Activated naive CD4-positive, alpha-beta T cell treated with anti-CD3 and anti-CD28 coated beads, Interleukin-2, amount 50 U/mL, for 24 hours (primary cell): ENCODE results near the gene LPCAT3.
A peak's percentile ranks its signal among the peaks of the same experiment; 100 is the strongest.
"Not testable (repeated sequence)": the region's sequence is repeated elsewhere in the genome, so short reads cannot be mapped to it uniquely, and the experiment has no call there.

Experiments
- H3K27ac Mint-ChIP-seq: one replicate; pipeline ENCODE4 v1.8.0; 2021; ENCODE audit warnings: mild to moderate bottlenecking, mixed read lengths
- H3K27me3 Mint-ChIP-seq: one replicate; pipeline ENCODE4 v1.8.0; 2021; ENCODE audit warnings: mixed read lengths
- H3K36me3 Mint-ChIP-seq: one replicate; pipeline ENCODE4 v1.8.0; 2021; ENCODE audit warnings: mixed read lengths
- H3K4me1 Mint-ChIP-seq: one replicate; pipeline ENCODE4 v1.8.0; 2021; ENCODE audit warnings: mixed read lengths
- H3K4me3 Mint-ChIP-seq: one replicate; pipeline ENCODE4 v1.8.0; 2021; ENCODE audit warnings: mild to moderate bottlenecking, mixed read lengths
- H3K9me3 Mint-ChIP-seq: one replicate; pipeline ENCODE4 v1.8.0; 2021; ENCODE audit warnings: mixed read lengths

The LPCAT3 gene

DNA sequence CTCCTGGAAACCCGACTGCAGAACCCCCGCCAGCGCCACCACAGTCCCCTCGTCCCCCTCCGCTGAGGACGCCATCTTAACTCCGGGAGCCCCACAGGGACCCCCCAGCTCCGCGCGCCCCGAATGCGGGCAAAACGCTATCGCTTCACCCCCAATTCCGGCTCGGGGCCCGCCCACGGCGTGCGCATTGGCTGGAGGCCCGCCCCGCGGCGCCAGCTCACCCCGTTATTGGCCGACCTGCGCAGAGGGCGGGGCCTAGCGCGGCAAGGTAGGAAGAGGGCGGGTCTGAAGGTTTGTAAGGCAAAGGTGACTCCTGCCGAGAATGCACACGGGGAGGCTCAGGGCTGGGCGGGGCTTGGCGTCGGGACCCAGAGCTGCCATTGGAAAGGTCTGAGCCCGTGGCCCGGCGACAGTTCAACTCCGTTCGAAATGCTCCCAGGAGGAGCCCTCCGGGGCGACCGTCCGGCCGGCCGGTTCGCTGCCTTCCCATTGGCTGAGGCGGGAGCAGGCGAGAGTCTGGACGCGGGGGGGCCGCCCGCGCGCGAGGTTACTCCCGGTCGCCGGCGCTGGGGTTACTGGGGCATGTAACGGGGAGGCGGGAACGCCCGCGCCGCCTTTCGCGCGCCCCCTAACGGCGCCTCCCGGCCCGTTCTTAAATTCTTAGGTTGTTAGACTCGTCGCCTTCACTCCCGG lies at the start of gene LPCAT3:
Gene LPCAT3, minus strand, starts transcription at position 127 of the 693 bp plus-strand sequence. Its CDS starts 52 bp downstream, at position 75.
- H3K27ac Mint-ChIP-seq: peak within 1 kb of the TSS; percentile 59
- peaks cover 2% of the 10 kb centered on the region for H3K36me3 Mint-ChIP-seq
- H3K27me3 Mint-ChIP-seq: no peaks in the 10 kb centered on the region
- H3K9me3 Mint-ChIP-seq: no peaks in the 10 kb centered on the region
- peaks cover 37% of the 10 kb centered on the region for H3K4me1 Mint-ChIP-seq
- H3K4me3 Mint-ChIP-seq: peak within 1 kb of the TSS; percentile 93

DNA sequence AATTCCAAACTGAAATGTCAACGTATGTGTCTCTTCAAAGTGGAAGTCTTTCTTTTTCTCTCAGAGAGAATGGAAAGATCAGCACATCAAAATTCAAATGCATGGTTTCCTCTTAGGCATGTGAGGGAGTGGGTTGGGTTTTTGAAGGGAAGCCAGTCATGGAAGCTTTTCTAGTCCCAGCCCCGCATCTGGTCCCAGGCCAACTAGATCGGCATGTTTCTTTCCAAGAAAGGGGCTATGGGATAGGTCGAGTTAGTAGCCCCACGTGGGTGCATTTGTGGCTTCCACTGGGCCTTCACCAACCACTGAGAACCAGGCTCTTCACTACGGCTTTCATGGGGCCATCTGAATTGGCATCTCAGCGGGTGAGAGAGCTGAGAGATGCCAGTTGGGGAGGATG lies 48.8 kb upstream of the LPCAT3 start:
- H3K4me1 Mint-ChIP-seq: no peaks in the 10 kb centered on the region
- H3K4me3 Mint-ChIP-seq: no peak overlapping the region
- no peaks in the 10 kb centered on the region for H3K9me3 Mint-ChIP-seq
- peaks cover 2% of the 10 kb centered on the region for H3K27me3 Mint-ChIP-seq
- no peak overlapping the region for H3K27ac Mint-ChIP-seq
- H3K36me3 Mint-ChIP-seq: no peaks in the 10 kb centered on the region

DNA sequence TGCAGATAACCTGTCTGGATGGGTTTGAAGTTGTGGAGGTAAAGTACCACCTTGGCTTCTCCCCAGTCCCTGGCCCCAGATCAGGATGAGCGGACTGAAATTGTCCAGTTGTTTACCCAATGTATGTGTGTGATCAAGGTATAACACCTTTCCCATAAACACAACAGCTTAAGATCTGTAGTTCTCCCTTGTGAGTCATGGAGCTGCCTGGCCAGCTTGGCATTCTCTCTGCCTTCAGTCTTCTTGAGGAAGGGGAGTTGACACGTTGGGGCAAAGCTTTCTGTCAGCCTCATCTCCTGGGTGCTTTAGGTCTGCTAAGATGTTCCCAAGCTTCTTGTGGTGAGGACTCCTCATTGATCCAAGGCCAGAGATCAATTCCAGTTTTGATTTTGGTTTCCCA lies 48.3 kb upstream of the LPCAT3 start:
- Mint-ChIP-seq H3K4me3 (no peak overlapping the region), H3K36me3 (no peaks in the 10 kb centered on the region), H3K9me3 (no peaks in the 10 kb centered on the region), H3K27ac (no peak overlapping the region), H3K4me1 (no peaks in the 10 kb centered on the region), H3K27me3 (peaks cover 2% of the 10 kb centered on the region)

DNA sequence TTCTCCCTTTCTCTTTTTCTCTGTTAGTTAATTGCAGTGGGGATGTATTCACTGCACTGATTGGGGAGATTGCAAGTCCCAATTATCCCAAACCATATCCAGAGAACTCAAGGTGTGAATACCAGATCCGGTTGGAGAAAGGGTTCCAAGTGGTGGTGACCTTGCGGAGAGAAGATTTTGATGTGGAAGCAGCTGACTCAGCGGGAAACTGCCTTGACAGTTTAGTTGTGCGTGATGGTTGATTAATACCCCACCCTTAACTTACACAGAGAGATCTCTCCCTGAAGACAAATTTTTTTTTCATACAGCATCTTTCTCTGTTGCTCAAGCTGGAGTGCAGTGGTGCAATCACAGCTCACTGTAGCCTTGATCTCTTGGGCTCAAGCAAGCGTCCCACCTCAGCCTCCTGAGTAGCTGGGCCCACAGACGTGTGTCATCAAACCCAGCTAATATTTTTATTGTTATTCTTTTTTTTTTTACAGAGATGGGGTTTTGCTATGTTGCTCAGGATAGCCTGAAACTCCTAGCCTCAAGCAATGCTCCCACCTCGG lies 46.9 kb upstream of the LPCAT3 start:
- Mint-ChIP-seq H3K27ac (no peak overlapping the region), H3K4me3 (no peak overlapping the region), H3K4me1 (no peaks in the 10 kb centered on the region), H3K27me3 (peaks cover 4% of the 10 kb centered on the region), H3K9me3 (no peaks in the 10 kb centered on the region), H3K36me3 (no peaks in the 10 kb centered on the region)

DNA sequence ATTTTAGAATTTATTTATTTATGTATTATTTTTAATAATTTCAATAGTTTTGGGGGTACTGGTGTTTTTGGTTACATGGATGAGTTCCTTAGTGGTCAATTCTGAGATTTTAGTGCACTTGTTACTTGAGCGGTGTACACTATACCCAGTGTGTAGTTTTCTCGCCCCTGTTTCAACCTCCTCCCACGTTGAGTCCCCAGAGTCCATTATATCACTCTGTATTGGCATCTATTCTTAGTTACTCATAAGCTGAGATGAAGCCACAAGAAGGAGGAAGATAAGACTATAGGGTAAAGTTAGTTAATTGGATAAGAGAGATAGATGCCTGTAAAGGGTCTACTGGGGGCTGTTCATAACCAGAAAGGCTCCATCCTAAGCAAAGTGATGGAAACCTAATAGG lies 46.2 kb upstream of the LPCAT3 start:
- Mint-ChIP-seq H3K27me3 (peaks cover 5% of the 10 kb centered on the region), H3K4me3 (no peak overlapping the region), H3K9me3 (no peaks in the 10 kb centered on the region), H3K4me1 (no peaks in the 10 kb centered on the region), H3K36me3 (no peaks in the 10 kb centered on the region), H3K27ac (no peak overlapping the region)

DNA sequence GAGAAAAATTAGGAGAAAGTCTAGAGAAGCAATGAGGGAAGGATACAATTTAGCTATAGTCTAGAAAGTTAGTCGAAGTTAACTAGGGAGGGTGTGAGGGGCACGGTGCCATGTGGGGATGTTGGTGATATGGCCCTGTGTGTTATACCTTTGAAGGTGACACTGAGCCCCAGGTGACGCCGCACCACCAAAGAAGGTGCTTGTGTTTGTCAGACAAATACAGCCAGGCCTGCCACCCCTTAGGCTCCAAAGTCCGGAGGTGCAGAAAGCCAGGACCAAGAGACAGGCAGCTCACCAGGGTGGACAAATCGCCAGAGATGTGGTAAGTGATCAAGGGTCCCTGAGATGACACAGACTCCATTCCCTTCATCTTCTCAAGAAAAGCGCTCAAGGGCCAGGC lies 43.3 kb upstream of the LPCAT3 start:
- no peak overlapping the region for H3K27ac Mint-ChIP-seq
- H3K4me3 Mint-ChIP-seq: no peak overlapping the region
- no peaks in the 10 kb centered on the region for H3K9me3 Mint-ChIP-seq
- H3K36me3 Mint-ChIP-seq: no peaks in the 10 kb centered on the region
- H3K4me1 Mint-ChIP-seq: no peaks in the 10 kb centered on the region
- peaks cover 5% of the 10 kb centered on the region for H3K27me3 Mint-ChIP-seq

- Mint-ChIP-seq H3K9me3 (no peaks in the 10 kb centered on the region), H3K4me1 (no peaks in the 10 kb centered on the region), H3K27me3 (peaks cover 5% of the 10 kb centered on the region), H3K36me3 (no peaks in the 10 kb centered on the region), H3K4me3 (no peak overlapping the region), H3K27ac (no peak overlapping the region)
Observed at GRCh38 chr12:7061138-7061537, 42.9 kb upstream of the LPCAT3 start.

- Mint-ChIP-seq H3K9me3 (no peaks in the 10 kb centered on the region), H3K4me1 (no peaks in the 10 kb centered on the region), H3K27me3 (peaks cover 4% of the 10 kb centered on the region), H3K4me3 (no peak within 1 kb of the TSS), H3K27ac (no peak within 1 kb of the TSS), H3K36me3 (no peaks in the 10 kb centered on the region)
Observed at GRCh38 chr12:7060353-7060954, 42.2 kb upstream of the LPCAT3 start, which contains the start of gene C1S. TSS of gene C1S (plus strand) at chr12:7060718. CDS start at chr12:7061913, 1,195 bp downstream.

GRCh38 chr12:7059780-7060179 lies 41.5 kb upstream of the LPCAT3 start:
- no peak overlapping the region for H3K27ac Mint-ChIP-seq
- H3K9me3 Mint-ChIP-seq: no peaks in the 10 kb centered on the region
- no peak overlapping the region for H3K4me3 Mint-ChIP-seq
- H3K36me3 Mint-ChIP-seq: no peaks in the 10 kb centered on the region
- H3K27me3 Mint-ChIP-seq: peaks cover 4% of the 10 kb centered on the region
- H3K4me1 Mint-ChIP-seq: no peaks in the 10 kb centered on the region

DNA sequence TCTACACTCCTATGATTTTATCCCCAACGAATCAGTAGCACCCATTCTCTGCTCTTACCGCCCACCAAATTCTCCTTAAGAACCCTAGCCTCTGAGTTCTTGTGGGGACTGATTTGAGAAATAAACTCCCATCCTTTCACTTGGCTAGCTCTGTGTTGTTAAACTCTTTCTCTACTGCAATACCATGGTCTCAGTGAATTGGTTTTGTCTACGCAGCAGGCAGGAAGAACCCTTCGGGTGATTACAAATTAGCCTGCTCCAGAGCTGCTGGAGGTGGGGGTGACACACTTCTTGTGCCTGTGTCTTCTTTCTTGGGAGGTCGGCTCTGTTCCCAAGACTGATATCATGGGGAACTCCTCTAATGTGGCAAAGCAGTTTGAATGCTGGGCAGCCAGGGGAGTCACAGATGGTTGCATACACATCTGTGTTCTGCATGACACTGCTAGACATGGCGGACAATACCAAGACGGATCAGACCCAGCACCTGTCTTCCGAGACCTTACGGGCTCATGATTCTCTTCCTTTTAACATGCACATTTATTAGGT lies 40.6 kb upstream of the LPCAT3 start:
- H3K4me1 Mint-ChIP-seq: no peaks in the 10 kb centered on the region
- no peak overlapping the region for H3K4me3 Mint-ChIP-seq
- H3K36me3 Mint-ChIP-seq: no peaks in the 10 kb centered on the region
- no peak overlapping the region for H3K27ac Mint-ChIP-seq
- H3K27me3 Mint-ChIP-seq: peaks cover 6% of the 10 kb centered on the region
- H3K9me3 Mint-ChIP-seq: no peaks in the 10 kb centered on the region

DNA sequence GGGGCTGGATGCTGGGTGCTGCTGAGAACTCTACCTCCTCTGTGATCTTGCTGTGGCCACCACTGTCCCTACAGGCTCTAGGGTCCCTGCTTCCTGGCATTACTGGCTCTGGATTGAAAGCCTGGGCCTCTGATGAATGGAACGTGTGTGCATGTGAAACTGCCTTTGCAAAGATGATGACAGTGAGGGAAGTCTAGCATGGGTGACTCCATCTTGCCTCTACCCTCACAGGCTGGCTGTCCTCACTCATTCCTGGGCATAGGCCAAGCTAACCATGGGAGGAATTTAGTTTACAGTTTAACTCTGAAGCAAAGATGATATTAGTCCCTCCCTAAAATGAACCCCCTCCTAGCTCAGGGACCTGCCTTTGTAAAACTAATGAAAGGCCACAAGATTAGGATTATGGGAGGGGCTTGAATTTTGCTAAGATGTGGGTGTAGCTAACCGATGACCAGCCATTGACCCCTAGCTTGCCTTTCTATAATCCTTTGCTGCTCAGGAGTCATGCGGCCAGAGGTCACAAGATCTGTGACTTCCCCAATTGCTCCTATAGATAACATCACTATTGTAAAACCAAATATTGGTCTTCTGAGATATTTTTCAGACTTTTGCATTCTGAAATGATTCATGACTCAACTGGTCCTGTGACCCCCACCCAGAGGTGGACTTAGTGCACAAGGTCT lies 40.0 kb upstream of the LPCAT3 start:
- H3K27ac Mint-ChIP-seq: no peak overlapping the region
- no peaks in the 10 kb centered on the region for H3K36me3 Mint-ChIP-seq
- peaks cover 6% of the 10 kb centered on the region for H3K27me3 Mint-ChIP-seq
- H3K9me3 Mint-ChIP-seq: no peaks in the 10 kb centered on the region
- no peaks in the 10 kb centered on the region for H3K4me1 Mint-ChIP-seq
- H3K4me3 Mint-ChIP-seq: no peak overlapping the region

GRCh38 chr12:7055736-7056135 lies 37.5 kb upstream of the LPCAT3 start:
- not testable (repeated sequence) for H3K36me3 Mint-ChIP-seq, H3K4me1 Mint-ChIP-seq, H3K9me3 Mint-ChIP-seq, H3K27me3 Mint-ChIP-seq, H3K27ac Mint-ChIP-seq, H3K4me3 Mint-ChIP-seq

GRCh38 chr12:7054925-7055324 lies 36.6 kb upstream of the LPCAT3 start:
- Mint-ChIP-seq H3K4me1 (no peaks in the 10 kb centered on the region), H3K9me3 (no peaks in the 10 kb centered on the region), H3K27ac (no peak overlapping the region), H3K36me3 (no peaks in the 10 kb centered on the region), H3K4me3 (no peak overlapping the region), H3K27me3 (peaks cover 4% of the 10 kb centered on the region)

GRCh38 chr12:7049973-7050372 lies 31.7 kb upstream of the LPCAT3 start:
- H3K36me3 Mint-ChIP-seq, H3K4me3 Mint-ChIP-seq, H3K27ac Mint-ChIP-seq: not testable (repeated sequence)

DNA sequence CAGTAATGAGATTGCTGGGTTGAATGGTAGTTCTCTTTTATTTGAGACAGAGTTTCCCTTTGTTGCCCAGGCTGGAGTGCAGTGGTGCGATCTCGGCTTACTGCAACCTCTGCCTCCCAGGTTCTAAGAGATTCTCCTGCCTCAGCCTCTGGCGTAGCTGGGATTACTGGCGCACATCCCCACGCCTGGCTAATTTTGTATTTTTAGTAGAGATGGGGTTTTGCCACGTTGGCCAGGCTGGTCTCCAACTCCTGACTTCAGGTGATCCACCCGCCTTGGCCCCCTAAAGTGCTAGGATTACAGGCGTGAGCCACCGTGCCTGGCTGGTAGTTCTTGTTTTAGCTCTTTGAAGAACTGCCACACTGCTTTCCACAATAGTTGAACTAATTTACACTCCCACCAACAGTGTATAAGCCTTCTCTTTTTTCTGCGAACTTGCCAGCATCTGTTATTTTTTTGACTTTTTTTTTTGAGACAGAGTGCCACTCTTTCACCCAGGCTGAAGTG lies 31.2 kb upstream of the LPCAT3 start:
- peaks cover 14% of the 10 kb centered on the region for H3K4me1 Mint-ChIP-seq
- H3K9me3 Mint-ChIP-seq: not testable (repeated sequence)

More at GRCh38 chr12:7049973-7050372, 31.7 kb upstream of the LPCAT3 start:
- H3K4me1 Mint-ChIP-seq: peaks cover 14% of the 10 kb centered on the region
- not testable (repeated sequence) for H3K9me3 Mint-ChIP-seq, H3K27me3 Mint-ChIP-seq

DNA sequence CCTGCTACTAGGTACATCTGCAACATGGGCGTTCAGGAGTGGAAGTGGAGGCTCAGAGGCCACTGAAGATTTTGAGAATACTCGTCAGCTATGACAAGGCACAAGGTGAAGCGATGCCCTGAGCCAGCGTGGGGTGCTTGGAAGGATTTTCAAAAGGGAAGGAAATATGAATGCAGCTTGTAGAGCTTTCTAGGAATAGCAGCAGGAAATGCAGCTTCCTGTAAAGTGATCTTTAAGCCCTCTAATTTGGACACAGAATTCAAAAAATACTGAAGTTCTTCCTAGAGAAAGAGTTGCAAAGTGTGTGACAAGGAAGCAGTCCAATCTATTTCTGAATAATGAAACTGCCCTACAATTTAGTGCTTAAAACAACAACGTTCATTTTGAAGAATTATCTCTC lies 29.0 kb upstream of the LPCAT3 start:
- H3K4me1 Mint-ChIP-seq: peaks cover 14% of the 10 kb centered on the region
- no peaks in the 10 kb centered on the region for H3K9me3 Mint-ChIP-seq
- H3K27ac Mint-ChIP-seq: no peak overlapping the region
- no peaks in the 10 kb centered on the region for H3K27me3 Mint-ChIP-seq
- H3K36me3 Mint-ChIP-seq: no peaks in the 10 kb centered on the region
- H3K4me3 Mint-ChIP-seq: no peak overlapping the region

More for the DNA sequence above, 31.2 kb upstream of the LPCAT3 start:
- not testable (repeated sequence) for H3K27me3 Mint-ChIP-seq, H3K4me3 Mint-ChIP-seq, H3K36me3 Mint-ChIP-seq, H3K27ac Mint-ChIP-seq
